IPS-NIHi7 (cell line): ENCODE measurements around the gene ABCD1.
"Not testable (repeated sequence)": the region's sequence is repeated elsewhere in the genome, so short reads cannot be mapped to it uniquely, and the experiment has no call there.

Source experiments
- DNase-seq: peaks from one replicate; pipeline ENCODE4 v3.0.0; 2012; ENCODE audit warnings: mixed read lengths; ENCODE audit errors: extremely low spot score

Gene ABCD1

DNA sequence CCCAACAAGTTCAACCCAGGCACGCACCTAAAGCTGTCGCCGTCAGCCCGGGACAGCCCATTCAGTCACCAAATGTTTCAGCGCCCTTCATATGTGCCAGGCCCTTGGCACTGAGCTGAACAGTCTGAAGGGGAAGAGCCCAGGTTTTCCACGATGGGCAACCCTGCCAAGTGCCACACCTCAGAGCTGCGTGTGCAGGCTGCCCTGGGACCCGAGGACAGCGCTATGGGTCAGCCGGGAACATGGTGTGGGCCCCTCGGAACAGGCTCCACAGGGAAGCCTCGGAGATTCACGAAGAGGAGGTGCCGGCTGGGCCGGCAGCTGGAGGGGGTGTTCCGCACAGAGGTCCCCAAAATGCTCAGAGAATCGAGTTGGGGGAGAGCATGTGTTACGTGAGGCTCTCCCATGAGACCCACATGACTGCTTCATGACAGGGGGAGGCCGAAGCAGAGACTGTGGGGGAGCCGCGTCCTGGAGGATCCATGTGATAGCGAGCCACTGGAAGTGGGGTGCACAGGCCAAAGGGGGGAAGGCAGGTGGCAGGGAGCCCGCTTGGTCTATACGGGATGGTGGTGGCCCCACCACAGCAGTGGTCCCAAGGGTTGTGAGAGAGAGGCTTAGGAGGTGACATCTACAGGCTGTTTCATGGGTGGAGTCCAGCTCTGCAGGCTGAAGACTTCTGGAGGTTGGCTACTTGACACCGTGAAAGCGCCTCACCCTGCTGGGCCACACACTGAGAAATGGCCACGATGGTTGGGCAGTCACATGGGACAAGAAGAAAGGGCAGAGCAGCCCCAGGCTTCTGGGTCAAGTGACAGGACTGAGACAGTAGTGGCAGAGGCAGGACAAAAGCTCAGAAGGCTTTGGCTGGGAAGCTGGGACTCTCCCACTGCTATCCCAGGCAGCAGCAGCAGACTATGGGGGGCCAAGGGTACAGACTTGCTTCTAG is 14.7 kb upstream of the ABCD1 start:
- DNase-seq = no peak

GRCh38 chrX:153714256-153714655 is 10.4 kb upstream of the ABCD1 start:
- DNase-seq = no peak

DNA sequence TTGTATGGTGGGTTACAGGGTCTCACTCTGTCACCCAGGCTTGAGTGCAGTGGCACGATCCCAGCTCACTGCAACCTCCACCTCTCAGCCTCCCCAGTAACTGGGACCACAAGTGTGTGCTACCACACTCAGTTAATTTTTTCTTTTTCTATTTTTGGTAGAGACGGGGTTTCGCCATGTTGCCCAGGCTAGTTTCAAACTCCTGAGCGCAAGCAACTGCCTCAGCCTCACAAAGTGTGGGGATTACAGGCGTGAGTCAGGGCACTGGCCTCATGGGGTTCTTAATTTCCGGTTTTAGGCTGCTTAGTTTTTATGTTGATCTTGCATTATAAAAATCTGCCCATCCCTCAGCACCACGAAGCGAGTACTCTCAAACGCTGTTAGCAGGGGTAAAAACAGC is 7.2 kb upstream of the ABCD1 start:
- no peak for DNase-seq

- no peak for DNase-seq
Measured at GRCh38 chrX:153719238-153719637, 5.4 kb upstream of the ABCD1 start.

DNA sequence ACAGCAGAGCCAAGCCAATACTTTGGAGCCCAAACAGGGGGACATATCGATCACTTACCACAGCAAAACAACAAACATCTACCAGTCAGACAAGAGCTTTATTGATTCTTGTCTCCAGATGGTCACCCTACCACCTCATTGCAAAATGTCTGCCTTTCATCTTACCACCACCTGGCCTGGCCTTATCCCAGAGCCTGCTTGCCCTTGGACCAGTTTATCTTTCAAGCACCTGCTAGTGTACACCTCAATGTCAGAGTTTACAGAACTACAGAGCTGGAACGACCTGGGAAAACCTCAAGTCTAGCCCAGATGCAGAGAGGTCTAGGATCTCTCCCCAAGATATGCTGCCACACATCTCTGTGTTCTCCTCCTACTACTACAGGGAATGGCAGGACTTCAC is 5.0 kb upstream of the ABCD1 start:
- no peak for DNase-seq

- no peak for DNase-seq
Measured at GRCh38 chrX:153722704-153723350, 1.8 kb upstream of the ABCD1 start.

DNA sequence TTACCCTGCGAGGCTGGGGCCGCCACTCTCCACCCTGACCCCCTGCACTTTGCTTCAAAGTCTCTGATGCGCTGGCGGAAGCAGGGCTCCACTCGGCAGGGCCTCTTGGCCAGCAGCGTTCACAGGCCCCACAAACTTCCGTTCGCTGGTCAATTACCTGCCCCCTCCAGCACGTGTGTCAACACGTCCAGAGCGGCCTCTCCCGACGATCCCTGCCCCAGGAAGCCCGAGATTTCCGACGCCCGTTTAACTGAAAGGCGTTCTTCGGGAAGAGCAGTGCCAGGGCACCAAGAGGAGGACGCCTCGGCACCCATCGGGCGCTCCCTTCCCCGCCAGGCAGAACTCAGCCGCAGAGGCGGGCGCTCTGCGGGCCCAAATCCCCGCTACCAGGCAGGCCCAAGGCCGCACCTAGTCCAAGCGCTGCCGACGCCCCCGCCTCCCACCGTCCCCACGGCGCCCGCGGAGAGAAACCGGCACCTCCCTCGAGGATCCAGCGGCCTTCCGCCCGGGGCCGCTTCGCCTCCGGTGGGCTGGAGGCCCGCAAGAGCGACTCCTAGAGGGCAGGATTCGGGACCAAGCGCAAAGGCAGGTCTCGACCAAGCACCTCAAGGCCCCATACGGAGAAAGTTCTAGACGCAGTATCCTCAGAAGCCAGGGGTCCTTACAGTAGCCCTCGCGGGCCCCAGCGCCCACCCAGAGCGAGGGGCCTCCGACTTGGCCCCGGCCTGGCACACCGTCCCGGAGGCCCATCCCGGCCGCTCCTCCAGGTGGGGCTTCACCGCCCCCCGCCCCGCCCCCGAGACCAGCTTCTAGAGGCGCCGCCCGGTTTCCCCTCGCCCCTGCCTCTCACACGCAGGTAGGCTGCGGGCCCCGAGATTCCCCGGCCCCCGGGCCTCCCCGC is 1.1 kb upstream of the ABCD1 start:
- peak; percentile 44 for DNase-seq

DNA sequence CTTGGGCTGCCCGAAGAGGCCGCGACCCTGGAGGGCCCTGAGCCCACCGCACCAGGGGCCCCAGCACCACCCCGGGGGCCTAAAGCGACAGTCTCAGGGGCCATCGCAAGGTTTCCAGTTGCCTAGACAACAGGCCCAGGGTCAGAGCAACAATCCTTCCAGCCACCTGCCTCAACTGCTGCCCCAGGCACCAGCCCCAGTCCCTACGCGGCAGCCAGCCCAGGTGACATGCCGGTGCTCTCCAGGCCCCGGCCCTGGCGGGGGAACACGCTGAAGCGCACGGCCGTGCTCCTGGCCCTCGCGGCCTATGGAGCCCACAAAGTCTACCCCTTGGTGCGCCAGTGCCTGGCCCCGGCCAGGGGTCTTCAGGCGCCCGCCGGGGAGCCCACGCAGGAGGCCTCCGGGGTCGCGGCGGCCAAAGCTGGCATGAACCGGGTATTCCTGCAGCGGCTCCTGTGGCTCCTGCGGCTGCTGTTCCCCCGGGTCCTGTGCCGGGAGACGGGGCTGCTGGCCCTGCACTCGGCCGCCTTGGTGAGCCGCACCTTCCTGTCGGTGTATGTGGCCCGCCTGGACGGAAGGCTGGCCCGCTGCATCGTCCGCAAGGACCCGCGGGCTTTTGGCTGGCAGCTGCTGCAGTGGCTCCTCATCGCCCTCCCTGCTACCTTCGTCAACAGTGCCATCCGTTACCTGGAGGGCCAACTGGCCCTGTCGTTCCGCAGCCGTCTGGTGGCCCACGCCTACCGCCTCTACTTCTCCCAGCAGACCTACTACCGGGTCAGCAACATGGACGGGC is 579 bp downstream of the ABCD1 start:
- DNase-seq = no peak

- DNase-seq = no peak
Measured at GRCh38 chrX:153725832-153726285, 1.2 kb downstream of the ABCD1 start.

DNA sequence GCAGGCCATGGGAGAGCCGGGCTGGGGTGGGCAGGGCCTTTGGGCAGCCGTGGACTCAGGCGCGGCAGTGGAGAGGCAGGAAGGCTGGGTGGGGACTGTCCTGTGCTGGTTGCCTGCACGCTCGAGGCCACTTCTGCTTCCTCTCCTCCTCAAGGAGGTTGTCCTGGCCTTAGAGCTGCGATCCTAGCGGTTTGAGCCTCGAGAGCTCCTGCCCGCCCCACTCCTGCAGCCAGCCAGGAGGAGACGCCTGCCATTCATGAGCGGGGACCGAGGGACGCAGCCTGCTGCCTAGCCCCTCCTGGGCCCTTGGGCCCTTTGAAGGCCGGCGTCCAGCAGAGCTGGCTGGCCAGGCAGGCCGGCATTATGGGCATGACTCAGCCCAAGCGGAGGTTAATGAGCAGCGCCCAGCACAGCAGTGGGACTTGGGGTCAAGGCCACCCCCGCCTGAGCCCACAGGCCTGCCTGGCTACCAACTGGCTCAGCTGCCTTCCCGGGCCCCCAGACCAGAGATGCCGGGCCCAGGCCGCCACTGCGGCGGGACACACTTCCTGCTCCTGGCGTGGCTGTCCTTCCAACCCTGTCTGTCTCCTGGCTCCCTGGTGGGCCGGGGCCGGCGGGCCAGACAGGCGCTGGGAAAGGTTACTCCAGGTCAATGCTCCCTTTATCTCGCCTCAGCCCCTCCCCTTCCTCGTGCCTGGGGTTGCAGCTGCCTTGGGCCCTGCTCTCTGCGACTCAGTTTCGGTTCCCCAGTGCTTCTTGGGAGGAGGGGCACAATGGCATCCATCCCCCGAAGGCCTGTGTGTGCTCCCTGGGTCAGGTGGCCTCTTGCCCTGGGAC is 1.8 kb downstream of the ABCD1 start:
- DNase-seq = peak; percentile 71

- DNase-seq = no peak
Measured at GRCh38 chrX:153727123-153727931, 2.7 kb downstream of the ABCD1 start.

DNA sequence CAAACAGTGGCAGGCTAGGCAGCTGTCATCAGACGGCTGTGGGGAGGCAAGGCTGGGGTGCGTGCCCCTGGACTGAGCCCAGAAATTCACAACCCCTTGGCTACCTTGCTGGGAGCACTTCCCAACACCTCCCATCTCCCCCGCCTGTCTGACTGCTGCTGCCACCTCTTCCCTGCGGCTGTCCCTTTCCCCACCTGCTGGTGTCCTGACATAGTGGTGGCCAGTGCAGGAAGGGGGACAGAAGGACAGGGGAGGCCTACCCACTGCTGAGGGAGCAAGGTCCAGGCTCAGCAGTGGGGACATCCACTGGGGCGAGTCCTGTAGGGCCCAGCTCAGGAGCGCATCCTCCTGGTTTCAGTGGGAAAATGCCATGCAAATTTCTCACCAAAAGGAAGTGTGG is 3.4 kb downstream of the ABCD1 start:
- DNase-seq = no peak

DNA sequence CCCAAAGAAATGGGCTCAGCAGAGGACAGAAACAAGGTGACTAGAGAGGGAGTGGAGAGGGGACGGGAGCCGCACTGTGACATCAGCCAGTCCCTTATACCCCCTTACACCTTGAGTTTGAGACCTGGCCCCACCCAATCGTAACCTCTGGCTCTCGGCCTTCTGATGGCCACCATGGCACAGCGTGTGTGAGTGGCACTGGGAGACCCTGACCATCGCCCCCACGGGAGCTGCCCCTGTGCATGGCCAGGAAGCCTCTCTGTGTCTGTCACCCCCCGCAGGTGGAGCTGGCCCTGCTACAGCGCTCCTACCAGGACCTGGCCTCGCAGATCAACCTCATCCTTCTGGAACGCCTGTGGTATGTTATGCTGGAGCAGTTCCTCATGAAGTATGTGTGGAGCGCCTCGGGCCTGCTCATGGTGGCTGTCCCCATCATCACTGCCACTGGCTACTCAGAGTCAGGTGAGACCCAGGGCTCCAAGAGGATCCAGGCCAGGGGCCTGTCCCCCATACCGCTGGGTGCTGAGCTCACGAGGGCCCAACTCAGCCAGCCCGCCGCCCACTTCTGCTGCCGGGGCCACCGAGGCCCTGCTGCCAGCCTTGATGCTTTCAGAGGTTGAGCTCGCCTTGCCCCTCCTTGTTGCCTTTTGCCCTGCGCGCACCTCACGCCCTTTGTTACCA is 4.4 kb downstream of the ABCD1 start:
- no peak for DNase-seq

- not testable (repeated sequence) for DNase-seq
Measured at GRCh38 chrX:153730115-153730514, 5.5 kb downstream of the ABCD1 start.

DNA sequence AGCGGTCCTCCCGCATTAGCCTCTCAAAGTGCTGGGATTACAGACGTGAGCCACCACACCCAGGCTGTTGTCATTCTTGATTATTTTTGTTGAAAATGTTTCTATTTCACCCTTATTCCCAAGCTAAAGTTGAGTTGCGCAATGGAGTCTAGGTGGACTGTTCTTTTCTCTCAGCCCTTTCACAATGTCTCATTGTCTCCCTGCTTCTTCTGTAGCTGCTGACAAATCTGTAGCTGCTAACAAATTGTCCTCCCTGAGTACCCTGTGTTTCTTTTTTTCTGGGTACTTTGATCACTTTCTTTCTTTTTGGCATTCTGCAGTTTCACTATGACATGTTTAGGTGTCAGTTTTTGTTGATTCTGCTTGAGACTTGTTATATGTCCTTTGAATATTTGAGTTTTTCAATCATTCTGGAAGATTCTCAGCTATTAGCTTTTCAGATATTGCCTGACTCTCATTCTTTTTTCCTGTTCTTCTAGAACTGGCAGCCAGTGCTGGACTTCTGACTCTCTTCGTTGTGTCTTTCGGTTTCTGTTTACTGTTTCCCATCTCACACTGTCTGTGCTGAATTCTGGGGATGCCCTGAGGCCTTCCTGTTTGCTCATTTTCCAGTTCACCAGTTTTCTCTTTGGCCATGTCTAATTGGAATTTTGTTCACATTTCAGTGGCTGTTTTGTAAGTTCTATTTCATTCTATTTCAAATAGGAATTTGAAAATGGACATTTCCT is 6.6 kb downstream of the ABCD1 start:
- DNase-seq = no peak

DNA sequence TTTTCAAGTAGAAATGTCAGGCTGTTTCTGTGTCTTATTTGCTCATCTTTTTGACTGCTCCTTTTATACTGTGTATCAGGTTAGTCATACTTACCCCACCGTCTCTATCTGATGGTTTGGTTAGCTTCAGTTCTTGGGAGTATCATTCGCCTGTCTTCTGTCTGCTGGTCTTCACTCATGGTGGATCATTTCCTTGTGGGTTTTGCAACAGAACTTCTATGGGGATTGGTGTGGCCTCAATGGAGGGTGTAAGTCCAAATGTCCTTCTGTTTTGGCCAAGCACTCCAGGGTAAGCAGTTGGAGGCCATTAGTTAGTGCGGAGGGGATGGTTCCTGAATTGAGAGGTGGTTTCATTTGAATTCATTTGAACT is 7.2 kb downstream of the ABCD1 start:
- no peak for DNase-seq

- no peak for DNase-seq
Measured at GRCh38 chrX:153732401-153732800, 7.7 kb downstream of the ABCD1 start.

DNA sequence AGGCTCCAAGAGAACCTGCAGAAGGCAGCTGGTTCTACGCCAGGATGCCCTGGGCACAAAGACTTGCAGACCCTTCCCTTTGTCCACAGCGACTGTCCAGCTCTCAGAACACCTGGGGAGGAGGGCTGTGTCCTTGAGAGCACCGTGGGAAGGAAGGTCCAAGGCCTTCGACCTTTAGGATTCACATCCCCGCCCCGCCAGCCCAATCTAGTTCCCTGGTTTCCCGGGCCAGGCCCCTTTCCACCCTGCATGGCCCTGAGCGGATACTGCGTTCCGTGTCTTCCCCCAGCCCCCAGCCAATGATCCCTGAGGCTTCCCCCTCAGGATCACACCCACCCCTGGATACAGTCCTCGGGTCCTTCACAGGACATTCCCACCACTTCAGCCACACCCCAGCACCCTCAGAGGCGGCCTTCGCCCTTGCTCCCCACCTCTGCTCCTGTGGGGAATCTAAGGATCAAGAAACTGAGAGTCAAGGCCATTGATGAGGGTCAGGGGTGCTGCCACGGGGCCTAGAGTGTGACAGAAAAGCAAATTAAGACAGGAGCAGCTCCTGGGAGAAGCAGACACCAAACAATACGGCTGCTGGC is 9.1 kb downstream of the ABCD1 start:
- no peak for DNase-seq
